Measurements from ENCODE around the gene NAA40.
A peak's percentile ranks its signal among the peaks of the same experiment; 100 is the strongest.

The NAA40 gene

GRCh38 chr11:63998558-63999348, 60.0 kb downstream of the NAA40 start:
- ATAC-seq: peak; percentile 3
- no peak for TF ChIP-seq GLIS3 (CRISPR knock-in tag; IDR thresholded peaks at IDR 0.05)
- no peak for TF ChIP-seq ISL1 (CRISPR knock-in tag; IDR thresholded peaks at IDR 0.05)
- no peak for TF ChIP-seq ZC3H10 (CRISPR knock-in tag; IDR thresholded peaks at IDR 0.05)
- TF ChIP-seq ZNF565 (CRISPR knock-in tag; conservative IDR thresholded peaks at IDR 0.05; ENCODE audit: low read depth): no peak
- no peak for TF ChIP-seq ZNF70 (CRISPR knock-in tag; IDR thresholded peaks at IDR 0.05)

GRCh38 chr11:63999349-64000025, 60.7 kb downstream of the NAA40 start:
- TF ChIP-seq TCF4 (CRISPR knock-in tag; IDR thresholded peaks at IDR 0.05; ENCODE audit: borderline replicate concordance) (no peak), POU6F1 (CRISPR knock-in tag; IDR thresholded peaks at IDR 0.05; ENCODE audit: borderline replicate concordance, low read depth) (no peak), ZNF8 (CRISPR knock-in tag; IDR thresholded peaks at IDR 0.05) (no peak), PPARA (CRISPR knock-in tag; IDR thresholded peaks at IDR 0.05; ENCODE audit: borderline replicate concordance) (no peak)
- no peak; the same call in 1 of the 3 replicates for ATAC-seq

GRCh38 chr11:64000026-64000739, 61.4 kb downstream of the NAA40 start:
- no peak for ATAC-seq
- TF ChIP-seq ZC3H10 (CRISPR knock-in tag; IDR thresholded peaks at IDR 0.05) (no peak), ZNF565 (CRISPR knock-in tag; conservative IDR thresholded peaks at IDR 0.05; ENCODE audit: low read depth) (no peak), ZNF70 (CRISPR knock-in tag; IDR thresholded peaks at IDR 0.05) (no peak), ESRRG (CRISPR knock-in tag; IDR thresholded peaks at IDR 0.05) (no peak), TCF4 (CRISPR knock-in tag; IDR thresholded peaks at IDR 0.05; ENCODE audit: borderline replicate concordance) (no peak), CREB5 (CRISPR knock-in tag; IDR thresholded peaks at IDR 0.05; ENCODE audit: low read depth) (no peak)
- TF ChIP-seq, protein P1, sequence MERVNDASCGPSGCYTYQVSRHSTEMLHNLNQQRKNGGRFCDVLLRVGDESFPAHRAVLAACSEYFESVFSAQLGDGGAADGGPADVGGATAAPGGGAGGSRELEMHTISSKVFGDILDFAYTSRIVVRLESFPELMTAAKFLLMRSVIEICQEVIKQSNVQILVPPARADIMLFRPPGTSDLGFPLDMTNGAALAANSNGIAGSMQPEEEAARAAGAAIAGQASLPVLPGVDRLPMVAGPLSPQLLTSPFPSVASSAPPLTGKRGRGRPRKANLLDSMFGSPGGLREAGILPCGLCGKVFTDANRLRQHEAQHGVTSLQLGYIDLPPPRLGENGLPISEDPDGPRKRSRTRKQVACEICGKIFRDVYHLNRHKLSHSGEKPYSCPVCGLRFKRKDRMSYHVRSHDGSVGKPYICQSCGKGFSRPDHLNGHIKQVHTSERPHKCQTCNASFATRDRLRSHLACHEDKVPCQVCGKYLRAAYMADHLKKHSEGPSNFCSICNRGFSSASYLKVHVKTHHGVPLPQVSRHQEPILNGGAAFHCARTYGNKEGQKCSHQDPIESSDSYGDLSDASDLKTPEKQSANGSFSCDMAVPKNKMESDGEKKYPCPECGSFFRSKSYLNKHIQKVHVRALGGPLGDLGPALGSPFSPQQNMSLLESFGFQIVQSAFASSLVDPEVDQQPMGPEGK (CRISPR knock-in tag; IDR thresholded peaks at IDR 0.05; ENCODE audit: borderline replicate concordance): no peak
- TF ChIP-seq, protein P2, sequence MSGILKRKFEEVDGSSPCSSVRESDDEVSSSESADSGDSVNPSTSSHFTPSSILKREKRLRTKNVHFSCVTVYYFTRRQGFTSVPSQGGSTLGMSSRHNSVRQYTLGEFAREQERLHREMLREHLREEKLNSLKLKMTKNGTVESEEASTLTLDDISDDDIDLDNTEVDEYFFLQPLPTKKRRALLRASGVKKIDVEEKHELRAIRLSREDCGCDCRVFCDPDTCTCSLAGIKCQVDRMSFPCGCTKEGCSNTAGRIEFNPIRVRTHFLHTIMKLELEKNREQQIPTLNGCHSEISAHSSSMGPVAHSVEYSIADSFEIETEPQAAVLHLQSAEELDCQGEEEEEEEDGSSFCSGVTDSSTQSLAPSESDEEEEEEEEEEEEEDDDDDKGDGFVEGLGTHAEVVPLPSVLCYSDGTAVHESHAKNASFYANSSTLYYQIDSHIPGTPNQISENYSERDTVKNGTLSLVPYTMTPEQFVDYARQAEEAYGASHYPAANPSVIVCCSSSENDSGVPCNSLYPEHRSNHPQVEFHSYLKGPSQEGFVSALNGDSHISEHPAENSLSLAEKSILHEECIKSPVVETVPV (CRISPR knock-in tag; IDR thresholded peaks at IDR 0.05): no peak

GRCh38 chr11:64000740-64001483, 62.1 kb downstream of the NAA40 start:
- ATAC-seq: no peak
- TF ChIP-seq CREB5 (CRISPR knock-in tag; IDR thresholded peaks at IDR 0.05; ENCODE audit: low read depth) (no peak), ZNF565 (CRISPR knock-in tag; conservative IDR thresholded peaks at IDR 0.05; ENCODE audit: low read depth) (no peak)

Measured in SK-N-SH treated with all-trans-retinoic acid at 6 μM for 48 hours (cell line).